Measurements from ENCODE around the gene HSPA12B. TPM values are rescaled to one million over a fixed set of nuclear protein-coding genes. Genes with fewer than 3 reads are reported as not detected.

HSPA12B gene
- total and polyA plus RNA-seq, 2 of the 13 experiments (the other 11 are each of a cell fraction or from before 2014, with no cell fraction given) = 0.01 TPM; not detected in 1

DNA sequence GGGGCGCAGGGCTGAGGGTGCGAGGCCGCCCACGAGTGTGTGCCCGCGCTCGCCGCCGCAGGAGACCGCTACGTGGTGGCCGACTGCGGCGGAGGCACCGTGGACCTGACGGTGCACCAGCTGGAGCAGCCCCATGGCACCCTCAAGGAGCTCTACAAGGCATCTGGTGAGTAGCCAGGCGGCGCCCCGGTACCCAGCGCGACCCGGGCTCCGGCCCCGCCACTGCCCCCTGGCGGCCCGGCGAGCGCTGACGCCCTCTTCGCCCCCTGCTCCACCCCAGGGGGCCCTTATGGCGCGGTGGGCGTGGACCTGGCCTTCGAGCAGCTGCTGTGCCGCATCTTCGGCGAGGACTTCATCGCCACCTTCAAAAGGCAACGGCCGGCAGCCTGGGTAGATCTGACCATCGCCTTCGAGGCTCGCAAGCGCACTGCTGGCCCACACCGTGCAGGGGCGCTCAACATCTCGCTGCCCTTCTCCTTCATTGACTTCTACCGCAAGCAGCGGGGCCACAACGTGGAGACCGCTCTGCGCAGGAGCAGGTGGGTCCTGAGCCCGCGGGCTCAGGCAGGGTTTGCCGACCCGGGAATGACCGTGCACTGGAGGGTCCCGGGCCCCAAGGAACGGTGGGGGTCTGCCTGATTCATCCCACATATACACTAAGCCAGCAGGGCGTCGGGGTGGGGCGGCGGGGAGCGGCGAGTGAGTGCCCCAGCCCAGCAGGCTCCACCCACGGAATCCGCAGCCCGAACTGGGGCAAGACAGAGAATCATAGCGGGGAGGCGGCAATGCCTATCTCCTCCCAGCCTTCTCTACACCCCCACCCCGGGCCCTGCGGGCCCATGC lies 17.4 kb downstream of the HSPA12B start (continued):
- TF ChIP-seq ZNF354B (CRISPR knock-in tag; IDR thresholded peaks at IDR 0.05) (no peak), ZNF780A (CRISPR knock-in tag; IDR thresholded peaks at IDR 0.05) (no peak), ZBTB7A (CRISPR knock-in tag; IDR thresholded peaks at IDR 0.05) (peak; percentile 82; the same call in 1 of the 2 replicates), RCOR2 (CRISPR knock-in tag; IDR thresholded peaks at IDR 0.05) (no peak), ZNF549 (CRISPR knock-in tag; IDR thresholded peaks at IDR 0.05) (no peak), CREB1 (IDR thresholded peaks at IDR 0.05) (no peak), CREB1 (CRISPR knock-in tag; IDR thresholded peaks at IDR 0.05) (no peak), ELF4 (CRISPR knock-in tag; IDR thresholded peaks at IDR 0.05; ENCODE audit: borderline replicate concordance) (no peak), ZFP36L2 (CRISPR knock-in tag; IDR thresholded peaks at IDR 0.05) (no peak), ARHGAP35 (CRISPR knock-in tag; IDR thresholded peaks at IDR 0.05; ENCODE audit: borderline replicate concordance) (peak; percentile 52; the same call in 1 of the 2 replicates), ZNF557 (CRISPR knock-in tag; IDR thresholded peaks at IDR 0.05) (no peak), SRY (CRISPR knock-in tag; IDR thresholded peaks at IDR 0.05) (peak; percentile 69; the same call in 1 of the 2 replicates), MXD4 (CRISPR knock-in tag; IDR thresholded peaks at IDR 0.05) (peak; percentile 85; the same call in 1 of the 2 replicates), GZF1 (CRISPR knock-in tag; IDR thresholded peaks at IDR 0.05) (peak; percentile 88; the same call in 1 of the 2 replicates), CCDC6 (CRISPR knock-in tag; IDR thresholded peaks at IDR 0.05) (no peak)
- TF ChIP-seq, protein P1, sequence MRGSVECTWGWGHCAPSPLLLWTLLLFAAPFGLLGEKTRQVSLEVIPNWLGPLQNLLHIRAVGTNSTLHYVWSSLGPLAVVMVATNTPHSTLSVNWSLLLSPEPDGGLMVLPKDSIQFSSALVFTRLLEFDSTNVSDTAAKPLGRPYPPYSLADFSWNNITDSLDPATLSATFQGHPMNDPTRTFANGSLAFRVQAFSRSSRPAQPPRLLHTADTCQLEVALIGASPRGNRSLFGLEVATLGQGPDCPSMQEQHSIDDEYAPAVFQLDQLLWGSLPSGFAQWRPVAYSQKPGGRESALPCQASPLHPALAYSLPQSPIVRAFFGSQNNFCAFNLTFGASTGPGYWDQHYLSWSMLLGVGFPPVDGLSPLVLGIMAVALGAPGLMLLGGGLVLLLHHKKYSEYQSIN (CRISPR knock-in tag; IDR thresholded peaks at IDR 0.05; ENCODE audit: borderline replicate concordance) = no peak
- TF ChIP-seq, protein P2, sequence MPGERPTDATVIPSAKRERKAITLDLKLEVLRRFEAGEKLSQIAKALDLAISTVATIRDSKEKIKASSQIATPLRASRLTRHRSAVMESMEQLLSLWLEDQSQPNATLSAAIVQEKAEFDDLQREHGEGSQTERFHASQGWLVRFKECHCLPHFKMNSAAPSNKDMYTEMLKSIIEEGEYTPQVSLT (CRISPR knock-in tag; IDR thresholded peaks at IDR 0.05; ENCODE audit: borderline replicate concordance, low read depth) = no peak
- TF ChIP-seq, protein P3, sequence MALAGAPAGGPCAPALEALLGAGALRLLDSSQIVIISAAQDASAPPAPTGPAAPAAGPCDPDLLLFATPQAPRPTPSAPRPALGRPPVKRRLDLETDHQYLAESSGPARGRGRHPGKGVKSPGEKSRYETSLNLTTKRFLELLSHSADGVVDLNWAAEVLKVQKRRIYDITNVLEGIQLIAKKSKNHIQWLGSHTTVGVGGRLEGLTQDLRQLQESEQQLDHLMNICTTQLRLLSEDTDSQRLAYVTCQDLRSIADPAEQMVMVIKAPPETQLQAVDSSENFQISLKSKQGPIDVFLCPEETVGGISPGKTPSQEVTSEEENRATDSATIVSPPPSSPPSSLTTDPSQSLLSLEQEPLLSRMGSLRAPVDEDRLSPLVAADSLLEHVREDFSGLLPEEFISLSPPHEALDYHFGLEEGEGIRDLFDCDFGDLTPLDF (CRISPR knock-in tag; IDR thresholded peaks at IDR 0.05) = no peak
- TF ChIP-seq, protein P4, sequence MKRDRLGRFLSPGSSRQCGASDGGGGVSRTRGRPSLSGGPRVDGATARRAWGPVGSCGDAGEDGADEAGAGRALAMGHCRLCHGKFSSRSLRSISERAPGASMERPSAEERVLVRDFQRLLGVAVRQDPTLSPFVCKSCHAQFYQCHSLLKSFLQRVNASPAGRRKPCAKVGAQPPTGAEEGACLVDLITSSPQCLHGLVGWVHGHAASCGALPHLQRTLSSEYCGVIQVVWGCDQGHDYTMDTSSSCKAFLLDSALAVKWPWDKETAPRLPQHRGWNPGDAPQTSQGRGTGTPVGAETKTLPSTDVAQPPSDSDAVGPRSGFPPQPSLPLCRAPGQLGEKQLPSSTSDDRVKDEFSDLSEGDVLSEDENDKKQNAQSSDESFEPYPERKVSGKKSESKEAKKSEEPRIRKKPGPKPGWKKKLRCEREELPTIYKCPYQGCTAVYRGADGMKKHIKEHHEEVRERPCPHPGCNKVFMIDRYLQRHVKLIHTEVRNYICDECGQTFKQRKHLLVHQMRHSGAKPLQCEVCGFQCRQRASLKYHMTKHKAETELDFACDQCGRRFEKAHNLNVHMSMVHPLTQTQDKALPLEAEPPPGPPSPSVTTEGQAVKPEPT (CRISPR knock-in tag; IDR thresholded peaks at IDR 0.05; ENCODE audit: low read depth) = no peak
- TF ChIP-seq, protein P5, sequence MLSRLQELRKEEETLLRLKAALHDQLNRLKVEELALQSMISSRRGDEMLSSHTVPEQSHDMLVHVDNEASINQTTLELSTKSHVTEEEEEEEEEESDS (CRISPR knock-in tag; IDR thresholded peaks at IDR 0.05; ENCODE audit: borderline replicate concordance) = no peak
- TF ChIP-seq, protein P6, sequence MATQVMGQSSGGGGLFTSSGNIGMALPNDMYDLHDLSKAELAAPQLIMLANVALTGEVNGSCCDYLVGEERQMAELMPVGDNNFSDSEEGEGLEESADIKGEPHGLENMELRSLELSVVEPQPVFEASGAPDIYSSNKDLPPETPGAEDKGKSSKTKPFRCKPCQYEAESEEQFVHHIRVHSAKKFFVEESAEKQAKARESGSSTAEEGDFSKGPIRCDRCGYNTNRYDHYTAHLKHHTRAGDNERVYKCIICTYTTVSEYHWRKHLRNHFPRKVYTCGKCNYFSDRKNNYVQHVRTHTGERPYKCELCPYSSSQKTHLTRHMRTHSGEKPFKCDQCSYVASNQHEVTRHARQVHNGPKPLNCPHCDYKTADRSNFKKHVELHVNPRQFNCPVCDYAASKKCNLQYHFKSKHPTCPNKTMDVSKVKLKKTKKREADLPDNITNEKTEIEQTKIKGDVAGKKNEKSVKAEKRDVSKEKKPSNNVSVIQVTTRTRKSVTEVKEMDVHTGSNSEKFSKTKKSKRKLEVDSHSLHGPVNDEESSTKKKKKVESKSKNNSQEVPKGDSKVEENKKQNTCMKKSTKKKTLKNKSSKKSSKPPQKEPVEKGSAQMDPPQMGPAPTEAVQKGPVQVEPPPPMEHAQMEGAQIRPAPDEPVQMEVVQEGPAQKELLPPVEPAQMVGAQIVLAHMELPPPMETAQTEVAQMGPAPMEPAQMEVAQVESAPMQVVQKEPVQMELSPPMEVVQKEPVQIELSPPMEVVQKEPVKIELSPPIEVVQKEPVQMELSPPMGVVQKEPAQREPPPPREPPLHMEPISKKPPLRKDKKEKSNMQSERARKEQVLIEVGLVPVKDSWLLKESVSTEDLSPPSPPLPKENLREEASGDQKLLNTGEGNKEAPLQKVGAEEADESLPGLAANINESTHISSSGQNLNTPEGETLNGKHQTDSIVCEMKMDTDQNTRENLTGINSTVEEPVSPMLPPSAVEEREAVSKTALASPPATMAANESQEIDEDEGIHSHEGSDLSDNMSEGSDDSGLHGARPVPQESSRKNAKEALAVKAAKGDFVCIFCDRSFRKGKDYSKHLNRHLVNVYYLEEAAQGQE (IDR thresholded peaks at IDR 0.05; ENCODE audit: borderline replicate concordance in 1 of 2, low read depth in 1 of 2, low read length in 2 of 2) = no peak

Data from HepG2 (cell line).